Stimulated activated CD4-positive, alpha-beta T cell treated with anti-CD3 and anti-CD28 coated beads, Interleukin-2, amount 100 ng/mL, for 24 hours (primary cell): ENCODE results near the gene NPB.

Experiments
- DNase-seq, 2 donors: peaks; one replicate each; pipeline ENCODE4 v3.0.0-alpha.2; 2020

NPB gene

DNA sequence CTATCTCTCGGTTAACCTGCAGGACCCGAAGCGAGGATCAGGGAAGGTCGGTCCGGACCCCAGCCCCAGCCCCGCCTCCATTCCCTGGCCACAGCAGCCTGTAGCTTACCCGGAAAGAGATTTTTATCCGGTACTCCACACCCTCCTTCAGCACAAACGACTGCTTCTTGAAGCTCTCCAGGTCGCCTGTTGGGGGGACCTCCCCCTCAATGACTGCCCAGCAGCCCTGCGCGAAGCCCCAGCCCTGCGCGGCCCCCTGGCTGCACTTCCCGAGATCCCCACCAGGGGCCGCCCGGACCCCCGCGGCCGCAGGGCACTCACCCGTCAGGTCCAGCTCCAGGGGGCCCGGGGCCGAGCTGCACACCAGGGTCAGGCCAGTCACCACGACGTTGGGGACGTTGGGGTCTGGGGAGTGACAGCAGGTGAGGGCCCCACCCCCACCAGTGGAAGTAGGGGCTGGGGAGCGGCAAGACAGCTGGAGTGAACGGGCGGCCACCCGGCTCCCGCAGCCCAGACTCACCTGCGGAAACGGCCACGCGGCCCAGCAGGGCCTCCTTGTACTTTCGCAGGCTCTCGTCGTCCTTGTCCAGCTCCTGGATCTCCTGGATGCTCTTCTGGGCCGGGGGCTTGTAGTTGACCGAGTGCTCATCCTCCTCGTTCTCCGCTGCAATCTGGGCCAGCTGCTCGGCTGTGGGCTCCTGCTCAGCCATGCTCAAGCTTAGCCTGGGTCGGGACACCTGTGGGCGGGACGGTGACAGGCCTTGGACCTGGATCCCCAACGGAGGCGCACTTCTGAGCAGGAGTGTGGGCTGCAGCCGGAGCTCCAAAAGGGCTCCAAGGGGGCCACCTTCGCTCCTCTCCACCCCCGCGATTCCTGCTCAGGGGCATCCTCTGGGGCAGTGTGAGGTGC lies 32.6 kb upstream of the NPB start:
- peak; percentile 56 to 61 for DNase-seq

DNA sequence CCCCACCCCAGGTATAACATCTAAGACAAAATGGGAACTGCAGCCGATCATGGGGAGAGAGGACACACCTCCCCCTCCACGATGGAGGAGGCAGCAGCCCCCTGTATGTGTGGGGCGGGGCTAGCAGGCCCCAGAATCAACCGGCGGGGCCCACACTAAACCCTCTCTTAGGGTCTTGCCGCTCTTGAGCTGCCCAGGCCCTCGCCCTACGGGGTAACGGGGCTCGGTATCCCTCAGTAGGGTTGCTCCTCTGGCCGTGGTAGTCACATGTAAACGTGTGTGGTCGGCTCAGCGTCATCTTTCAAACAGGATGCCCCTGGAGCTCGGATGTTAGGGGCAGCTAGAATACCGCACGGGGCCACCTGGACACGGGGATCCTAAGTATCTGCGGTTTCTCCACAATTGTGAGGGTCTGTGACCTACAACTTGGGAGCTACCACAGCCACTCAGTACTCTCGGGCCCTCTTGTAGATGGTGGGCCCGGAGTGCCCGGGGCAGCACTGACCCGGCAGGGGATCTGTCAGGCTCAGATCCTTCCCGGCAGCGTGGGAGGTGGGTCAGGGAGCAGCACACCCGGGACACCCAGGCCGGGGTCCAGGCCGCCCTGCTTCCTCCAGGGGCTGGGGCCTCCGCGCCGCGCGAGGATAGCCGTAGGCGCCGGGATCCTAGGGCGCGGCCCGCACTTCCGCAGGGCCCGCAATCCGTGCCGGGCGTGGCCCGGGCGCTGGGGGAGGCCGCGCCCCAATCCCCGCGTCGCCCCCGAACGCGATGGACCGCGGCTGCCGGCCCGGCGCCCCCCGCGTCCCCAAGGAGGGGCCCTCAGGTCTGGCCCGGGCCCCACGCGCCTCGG lies 31.7 kb upstream of the NPB start:
- peak; percentile 51 to 53 for DNase-seq

DNA sequence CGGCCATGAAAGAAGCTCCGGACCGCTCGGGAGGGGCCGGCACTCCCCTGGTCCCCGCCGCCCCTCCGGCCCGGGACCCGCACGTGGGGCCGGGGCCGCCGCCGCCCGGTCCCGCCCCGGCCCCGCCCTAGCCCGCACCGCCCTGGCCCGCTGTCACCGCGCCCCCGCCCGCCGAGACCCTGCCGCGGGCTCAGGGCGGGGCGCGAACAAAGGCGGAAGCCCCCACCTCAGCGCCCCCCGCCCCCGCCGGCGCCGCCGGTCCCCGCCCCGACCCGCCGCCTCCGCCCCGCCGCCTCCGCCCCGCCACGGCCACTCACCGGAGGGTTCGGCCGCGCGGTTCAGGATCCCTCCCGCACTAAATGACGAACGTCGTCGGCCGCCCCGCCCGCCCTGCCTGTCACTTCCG lies 31.1 kb upstream of the NPB start, which contains the start of gene ARHGDIA:
Gene ARHGDIA, minus strand, starts transcription at position 357 of the 406 bp plus-strand sequence. CDS start 1,407 bp downstream, outside the sequence.
- no peak for DNase-seq

DNA sequence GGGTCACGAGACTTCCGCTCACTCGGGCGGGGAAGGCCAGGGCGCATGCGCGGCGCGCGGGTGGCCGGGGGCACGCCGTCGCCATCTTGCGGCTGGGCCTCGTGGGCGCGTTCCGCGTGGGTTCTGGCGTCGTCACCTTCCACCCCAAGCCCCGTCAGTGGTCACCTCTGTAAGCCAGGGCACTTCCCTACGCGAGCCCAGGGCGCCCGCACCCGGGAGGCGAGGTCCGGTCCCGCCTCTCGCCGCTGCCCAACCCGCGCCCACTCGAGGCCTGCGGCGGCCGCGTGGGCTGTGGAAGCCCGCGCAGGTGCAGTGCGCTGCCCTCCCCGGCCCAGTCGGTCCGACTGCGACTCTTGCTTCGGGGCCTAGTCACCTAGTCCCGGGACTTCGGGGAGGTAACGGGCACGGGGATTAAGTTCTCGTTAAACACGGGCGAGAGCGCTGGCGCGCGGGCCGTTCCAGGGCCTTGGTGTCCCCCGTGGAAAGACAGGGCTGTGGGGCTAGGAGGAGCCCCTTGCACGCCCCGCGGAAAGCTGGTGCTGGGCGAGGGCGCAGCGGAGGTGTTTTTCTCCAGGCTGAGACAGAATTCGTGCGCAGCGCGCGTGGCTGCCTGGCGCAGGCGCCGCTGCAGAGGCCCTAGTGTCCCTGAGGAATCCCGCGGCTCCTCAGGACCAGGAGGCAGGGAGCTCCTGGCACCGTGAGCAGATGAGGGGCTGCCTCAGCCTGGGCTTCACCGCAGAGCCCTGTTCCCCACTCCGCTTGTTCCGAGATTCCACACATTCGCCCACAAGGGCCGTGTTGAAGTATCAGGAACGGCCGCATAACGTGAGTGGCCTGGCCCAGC lies 30.4 kb upstream of the NPB start:
- peak; percentile 96 to 97 for DNase-seq

DNA sequence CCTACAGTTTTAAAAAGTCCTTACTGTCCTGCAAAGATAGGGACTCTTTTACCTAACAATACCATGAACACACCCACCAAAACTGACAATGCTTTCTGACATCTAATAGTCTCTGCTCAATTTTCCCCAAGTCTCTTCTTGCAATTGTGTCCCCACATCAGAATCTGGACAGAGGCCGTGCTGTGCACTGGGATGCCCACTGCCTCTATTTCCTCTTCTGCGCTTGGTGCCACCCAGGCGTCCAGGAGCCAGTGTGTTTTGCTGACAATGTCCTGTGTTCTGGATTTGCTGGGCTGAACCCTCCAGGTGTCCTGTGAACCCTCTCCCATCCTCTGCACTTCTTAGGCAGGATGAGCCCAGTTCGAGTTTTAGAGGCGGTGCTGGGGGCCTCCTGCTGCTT lies 24.5 kb upstream of the NPB start:
- no peak for DNase-seq

DNA sequence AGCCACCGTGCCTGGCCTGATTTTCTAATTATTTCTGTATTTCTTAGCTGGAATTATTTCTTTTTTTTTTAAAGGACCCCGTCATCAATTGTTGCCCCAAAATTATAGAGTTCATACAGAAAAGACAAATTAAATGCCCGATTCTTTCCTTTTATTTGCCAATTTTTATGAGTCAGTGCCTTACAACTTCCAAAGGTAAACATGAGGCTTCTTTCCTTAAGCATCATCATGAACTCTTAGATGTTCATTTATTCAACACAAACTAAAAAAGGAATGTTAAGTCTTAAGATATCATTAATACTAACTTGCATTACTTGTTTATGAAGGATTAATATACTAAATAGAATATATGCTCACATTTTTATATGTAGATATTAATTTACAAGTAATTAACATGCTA lies 23.7 kb upstream of the NPB start:
- no peak for DNase-seq

DNA sequence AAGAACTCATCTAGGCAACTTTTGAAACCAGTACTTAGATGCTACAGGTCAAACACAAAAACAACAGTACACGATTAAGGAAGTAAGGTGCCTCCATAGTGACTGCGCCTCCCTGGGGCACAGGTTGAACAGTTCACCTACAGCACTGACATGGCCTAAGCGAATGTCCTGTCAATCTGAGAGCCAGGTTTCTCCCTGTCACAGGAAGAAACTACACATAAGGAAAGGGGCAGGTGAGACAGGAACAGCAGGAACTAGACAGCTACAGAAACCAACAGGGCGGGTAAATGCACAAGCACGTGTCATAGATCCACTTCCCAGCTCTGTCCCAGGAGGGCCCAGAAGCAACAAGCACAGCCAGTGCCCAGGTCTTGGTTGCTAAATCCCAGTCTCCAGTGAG lies 22.9 kb upstream of the NPB start:
- DNase-seq = no peak

DNA sequence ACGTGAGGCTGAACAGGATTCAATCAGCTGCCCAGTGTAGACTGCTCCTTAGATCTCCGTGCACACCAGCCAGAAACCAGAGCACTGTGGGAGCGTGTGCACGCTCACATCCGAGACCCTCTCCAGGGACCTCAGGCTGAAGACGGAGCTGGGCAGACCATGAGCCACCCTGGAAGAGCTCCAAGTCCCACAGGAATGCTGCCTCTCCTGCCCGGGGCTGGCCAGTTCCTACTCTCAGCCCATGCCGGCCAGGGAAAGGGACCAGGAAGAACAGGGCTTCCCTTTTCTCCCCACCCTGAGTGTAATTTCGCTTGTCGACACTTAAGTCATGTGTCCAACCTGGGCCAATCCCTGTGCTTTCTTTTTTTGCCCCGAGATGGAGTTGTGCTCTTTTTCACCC lies 17.5 kb upstream of the NPB start:
- no peak for DNase-seq

DNA sequence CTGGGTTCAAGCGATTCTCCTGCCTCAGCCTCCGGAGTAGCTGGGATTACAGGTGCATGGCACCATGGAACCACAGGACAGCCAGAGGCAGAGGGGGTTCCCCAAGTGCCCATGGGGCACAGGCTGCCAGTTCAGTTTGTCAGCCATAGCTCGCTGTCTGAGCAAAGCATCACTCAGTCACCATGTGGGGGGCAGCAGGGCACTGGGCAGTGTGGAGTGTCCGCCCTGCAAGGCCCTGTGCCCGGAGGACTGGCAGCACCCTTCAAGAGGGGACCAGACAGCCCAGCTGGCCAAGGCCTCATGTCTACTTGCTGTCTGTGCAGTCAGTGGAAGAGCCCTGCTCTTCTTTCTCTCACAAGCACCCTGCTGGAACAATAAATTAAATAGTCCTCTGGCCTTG lies 17.1 kb upstream of the NPB start:
- DNase-seq = no peak

DNA sequence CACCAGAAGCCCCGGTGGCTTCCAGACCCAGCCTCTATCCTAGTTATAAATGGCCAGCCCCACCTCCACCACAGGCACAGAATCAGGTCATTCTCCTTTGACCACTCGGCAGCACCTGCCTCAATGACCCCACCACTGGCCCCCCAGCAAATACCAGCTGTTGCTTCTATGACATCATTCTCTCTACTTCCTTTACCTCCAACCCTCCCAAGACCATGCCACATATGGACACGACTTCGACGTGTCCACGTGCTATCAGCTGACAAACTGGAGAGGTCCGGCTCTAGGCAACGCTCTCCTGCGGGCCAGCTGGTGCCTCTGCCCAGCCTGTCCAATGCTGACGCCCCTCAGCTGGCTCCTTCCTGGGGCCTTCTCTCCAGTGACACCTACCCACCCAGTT lies 16.6 kb upstream of the NPB start:
- no peak for DNase-seq

DNA sequence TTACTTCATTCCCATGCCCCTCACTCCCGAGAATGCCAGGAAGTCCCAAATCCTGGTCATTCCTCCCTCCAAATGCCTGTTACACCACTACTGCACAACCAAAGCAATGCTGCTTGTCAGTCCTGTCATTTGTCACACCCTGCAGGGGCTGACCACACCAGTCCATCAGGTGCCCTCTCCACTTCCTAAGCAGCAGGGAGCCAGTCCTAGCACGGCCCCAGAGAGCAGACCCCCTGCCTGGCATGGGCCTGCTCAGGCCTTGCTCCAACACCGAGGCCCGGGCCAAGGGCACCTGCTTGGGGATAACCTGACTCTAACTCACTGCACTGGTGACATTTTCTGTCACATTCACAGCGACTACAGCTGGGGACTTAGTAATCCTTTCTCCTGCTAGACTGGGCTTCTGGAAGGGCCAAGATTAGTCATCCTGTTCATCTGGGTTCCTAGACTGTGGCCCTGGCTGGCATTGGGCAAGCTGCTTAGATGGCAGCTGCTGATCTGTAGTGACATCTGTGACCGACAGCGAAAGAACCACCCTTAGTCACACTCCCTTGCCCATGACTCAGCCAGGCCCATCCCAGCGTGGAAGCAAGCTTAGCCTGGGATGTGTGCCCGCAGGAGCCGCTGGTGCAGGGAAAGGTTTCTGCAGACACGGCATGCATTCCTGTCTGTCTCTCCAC lies 16.0 kb upstream of the NPB start:
- DNase-seq = no peak

DNA sequence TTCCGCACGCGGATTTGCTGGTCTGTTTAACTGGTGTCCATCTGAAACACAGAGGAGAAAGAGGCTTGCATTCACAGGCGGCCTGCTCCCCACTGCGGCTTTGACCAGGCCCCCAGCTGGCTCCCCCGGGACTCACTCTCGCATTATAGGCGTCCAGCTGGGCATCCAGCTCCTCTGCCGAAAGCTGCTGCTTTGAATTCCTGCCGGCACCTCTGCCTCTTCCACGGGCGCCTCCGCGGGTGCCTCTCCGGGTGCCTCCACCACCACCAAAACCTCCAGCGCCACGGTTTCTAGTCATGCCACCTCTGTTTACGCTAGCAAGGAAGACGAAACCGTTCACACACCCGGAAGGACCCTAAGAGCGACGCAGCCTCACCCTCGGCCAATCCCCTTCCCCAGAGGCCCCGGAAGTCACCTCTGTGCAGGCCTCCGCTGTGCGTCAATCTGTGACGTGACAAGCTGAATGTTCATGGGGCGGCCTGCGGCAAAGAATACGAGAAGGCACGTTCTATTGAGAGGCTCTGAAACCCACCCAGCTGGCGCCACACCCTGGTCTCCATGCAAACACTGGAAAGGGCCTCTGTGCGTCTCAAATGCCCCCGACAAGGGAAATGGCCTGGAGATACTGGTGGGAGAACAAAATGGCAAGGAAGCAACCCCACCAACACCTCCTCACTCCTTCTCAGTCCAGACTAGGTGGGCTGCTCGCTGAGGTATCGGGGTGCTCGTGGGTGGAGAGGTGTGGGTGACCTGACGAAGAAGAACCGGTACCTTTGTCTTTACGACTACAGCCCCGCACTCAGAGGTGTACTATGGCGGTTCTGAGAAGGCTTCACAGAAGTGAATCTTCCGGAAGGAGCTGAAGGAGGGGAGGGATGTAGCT lies 13.7 kb upstream of the NPB start:
- no peak for DNase-seq

DNA sequence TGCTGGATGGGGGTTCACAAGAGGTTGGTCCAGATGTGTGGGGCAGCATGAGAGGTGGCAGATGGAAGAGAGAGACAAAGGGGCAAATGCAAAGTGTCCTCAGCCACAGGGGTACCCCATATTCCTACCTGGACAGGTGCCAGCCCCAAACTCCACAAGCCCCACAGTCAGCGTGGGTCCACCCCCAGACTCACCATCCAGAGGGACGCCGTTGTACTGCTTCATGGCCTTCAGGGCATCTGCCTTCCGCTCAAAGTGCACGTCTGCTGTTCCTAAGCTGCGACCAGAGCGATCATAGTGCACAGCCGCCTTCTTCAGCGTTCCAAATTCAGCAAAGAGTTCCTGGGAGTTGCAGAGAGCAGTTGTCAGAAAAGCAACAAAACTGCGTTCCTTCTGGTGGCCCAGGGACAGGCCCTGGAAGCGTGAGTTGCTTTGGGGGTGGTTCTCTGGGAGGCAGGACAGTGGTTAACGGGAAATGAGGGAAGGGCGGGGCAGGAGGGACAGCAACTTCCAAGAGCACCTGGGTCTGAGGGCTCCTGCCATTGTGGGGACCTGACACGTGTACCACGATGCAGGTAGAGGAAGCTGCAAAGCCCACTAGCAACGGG lies 12.9 kb upstream of the NPB start:
- DNase-seq = no peak

DNA sequence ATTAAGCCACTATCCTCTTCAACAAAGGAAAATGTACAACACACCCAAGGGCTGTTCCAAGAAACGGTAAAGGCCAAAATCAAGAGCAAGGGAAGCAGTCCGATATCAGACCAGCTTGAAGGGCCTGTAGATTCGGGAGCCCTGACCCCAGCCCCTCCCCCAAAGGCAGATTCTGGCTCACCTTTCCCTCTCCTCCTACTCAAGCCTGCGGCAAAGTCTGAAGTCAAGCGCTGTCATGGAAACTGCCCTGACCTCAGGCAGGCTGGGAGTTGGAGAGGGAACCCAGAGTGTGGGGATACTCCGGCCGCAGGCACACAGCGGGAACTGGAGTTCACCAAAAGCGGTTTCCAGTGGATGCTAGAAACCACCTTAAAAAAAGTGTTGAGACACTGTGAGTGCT lies 12.4 kb upstream of the NPB start:
- DNase-seq = no peak

DNA sequence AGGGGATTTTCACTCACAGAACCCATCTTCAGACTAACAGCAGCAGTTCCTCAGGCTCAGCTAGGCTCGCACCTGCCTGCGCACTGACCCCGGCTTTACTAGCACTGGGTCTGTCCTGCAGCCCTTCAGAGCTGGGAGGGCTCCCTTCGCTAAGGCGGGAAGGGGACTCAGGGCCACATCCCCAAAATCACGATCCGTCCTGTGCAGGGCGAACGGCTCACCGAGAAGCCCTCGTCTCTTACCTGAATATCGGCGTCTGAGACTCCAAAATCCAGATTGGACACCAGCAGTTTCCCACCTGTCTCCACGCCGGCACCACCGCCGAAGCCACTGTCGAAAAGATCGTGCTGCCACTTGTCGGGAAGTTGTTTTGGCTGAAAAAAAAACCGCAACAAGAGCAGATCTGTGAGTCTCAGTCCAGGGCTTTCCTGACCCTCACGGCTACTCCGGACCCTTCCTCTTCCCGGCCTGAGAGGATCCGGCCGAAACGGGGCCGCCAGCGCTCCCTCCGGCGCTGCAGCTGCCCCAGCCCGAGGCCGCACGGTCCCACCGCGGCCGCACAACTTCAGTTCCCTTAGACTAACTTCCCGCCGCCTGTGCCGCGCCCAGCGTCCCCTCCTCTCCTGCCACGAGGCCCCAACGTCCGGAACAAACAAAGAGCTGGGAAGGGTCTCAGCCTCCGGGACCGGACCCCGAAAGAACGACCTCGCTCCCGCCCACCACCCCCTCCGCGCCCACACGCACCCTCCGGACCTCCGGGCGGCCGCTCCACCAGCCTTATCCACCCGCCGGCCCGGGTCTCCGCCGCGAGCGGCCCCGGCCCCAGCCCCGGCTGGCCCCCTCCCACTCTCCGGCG lies 11.4 kb upstream of the NPB start:
- DNase-seq = peak in 1 of 2 donors; percentile 35

DNA sequence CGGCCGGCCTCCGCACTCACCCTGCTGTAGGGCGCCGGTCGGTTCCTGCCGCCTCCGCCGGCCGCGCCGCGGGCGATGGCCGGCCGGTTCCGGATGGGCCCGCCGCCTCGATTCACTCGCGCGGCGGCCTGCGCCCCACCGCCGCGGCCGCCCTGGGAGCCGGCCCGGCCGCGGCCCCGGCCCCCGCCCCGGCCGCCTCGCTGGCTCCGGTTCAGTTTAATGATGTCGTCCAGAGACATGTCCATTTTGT lies 10.8 kb upstream of the NPB start:
- no peak for DNase-seq

DNA sequence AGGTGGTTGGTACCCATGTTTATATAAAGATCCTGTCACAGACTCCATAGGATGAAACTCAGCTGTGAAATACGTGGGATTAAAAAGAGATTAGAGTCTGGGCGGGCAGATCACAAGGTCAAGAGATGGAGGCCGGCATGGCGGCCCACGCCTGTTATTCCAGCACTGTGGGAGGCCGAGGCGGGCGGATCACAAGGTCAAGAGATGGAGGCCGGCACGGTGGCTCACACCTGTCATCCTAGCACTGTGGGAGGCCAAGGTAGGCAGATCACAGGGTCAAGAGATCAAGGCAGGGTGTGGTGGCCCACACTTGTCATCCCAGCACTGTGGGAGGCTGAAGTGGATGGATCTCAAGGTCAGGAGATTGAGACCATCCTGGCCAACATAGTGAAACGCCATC lies 6.6 kb upstream of the NPB start:
- no peak for DNase-seq

DNA sequence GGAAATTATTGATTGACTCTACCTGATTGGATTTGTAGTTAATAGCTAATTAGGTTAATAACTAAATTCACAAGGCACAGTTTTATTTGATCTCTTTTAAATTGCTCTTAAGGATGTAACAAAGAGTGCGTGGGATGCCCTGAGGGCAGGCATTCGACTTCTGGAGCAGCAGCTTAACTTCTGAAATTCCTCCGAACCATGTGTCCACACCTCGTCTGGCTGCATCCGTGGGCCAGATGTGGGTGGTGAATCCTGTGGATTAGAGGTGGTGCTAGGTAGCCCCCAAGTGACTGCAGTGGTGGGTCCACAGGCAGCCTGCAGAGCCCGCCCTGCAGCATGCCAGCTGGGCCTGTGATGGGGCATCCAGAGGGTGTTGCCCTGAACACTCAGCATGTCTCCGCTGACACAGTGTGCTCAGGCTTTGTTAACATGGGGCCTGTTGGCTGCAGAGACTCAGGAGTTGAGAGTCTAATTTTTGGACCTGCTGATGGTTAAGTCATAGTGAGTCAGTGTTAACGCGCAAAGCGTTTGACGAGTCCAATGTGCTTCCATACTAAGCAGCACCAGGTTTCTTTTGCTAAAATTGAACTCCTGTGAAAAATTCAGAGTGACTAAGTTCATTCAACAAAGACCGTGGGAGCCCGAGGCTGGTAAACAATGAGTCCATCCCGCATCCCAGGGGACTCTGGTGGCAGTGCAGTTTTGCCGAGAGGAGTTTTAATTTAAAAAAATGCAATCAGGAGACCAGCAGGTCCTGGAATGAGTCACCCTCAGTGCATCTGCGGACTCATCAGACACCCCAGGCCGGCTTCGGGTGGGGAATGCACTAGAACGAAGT lies 3.8 kb upstream of the NPB start:
- DNase-seq = no peak

DNA sequence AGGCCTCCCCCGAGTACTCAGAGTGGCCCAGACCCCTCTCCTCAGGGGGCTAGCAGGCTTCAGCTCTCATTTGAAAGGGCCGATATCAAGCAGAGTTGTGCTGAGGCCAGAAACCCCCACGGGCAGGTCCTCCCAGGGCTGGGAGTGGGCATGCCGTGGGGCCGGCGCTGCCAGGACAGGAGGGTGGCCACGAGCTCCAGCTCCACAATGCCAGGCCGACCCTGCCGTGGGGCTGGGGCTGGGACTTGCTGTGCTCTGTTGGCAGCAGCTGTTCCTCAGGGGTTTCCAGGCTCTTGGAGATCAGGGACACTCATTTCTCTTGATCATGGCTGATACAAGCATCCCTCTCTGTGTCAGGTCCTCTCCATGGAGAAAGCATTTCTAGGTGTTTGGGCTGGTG lies 3.2 kb upstream of the NPB start:
- no peak for DNase-seq
